Measurements from ENCODE around the gene CYP2C8. TPM values are rescaled to one million over a fixed set of nuclear protein-coding genes. Genes with fewer than 3 reads are reported as not detected.
"Not testable (repeated sequence)": the region's sequence is repeated elsewhere in the genome, so short reads cannot be mapped to it uniquely, and the experiment has no call there.

The CYP2C8 gene
- 1 to 10 TPM in 1 of 4 donors, under 1 TPM in 1, not detected in 2; 0.46 to 1.6 TPM for total RNA-seq

GRCh38 chr10:95069286-95069685 is at the start of gene CYP2C8:
CYP2C8 (minus strand) TSS chr10:95069497; CDS start chr10:95069402, 95 bp downstream.
- no peak for DNase-seq (ENCODE audit: low spot score)
- no peak for TF ChIP-seq CTCF (IDR thresholded peaks at IDR 0.05)
- ATAC-seq (ENCODE audit: low FRiP score): no peak

- no peak for DNase-seq (ENCODE audit: low spot score)
- no peak for TF ChIP-seq CTCF (IDR thresholded peaks at IDR 0.05)
- no peak for ATAC-seq (ENCODE audit: low FRiP score)
Observed at GRCh38 chr10:95116869-95117269, 47.6 kb upstream of the CYP2C8 start.

- ATAC-seq (ENCODE audit: low FRiP score): not testable (repeated sequence)
Observed at GRCh38 chr10:95110823-95111222, 41.5 kb upstream of the CYP2C8 start.

GRCh38 chr10:95097805-95098204 is 28.5 kb upstream of the CYP2C8 start:
- DNase-seq (ENCODE audit: low spot score) (no peak), ATAC-seq (ENCODE audit: low FRiP score) (no peak)
- TF ChIP-seq CTCF (IDR thresholded peaks at IDR 0.05): no peak

More at GRCh38 chr10:95110823-95111222, 41.5 kb upstream of the CYP2C8 start:
- DNase-seq (ENCODE audit: low spot score): not testable (repeated sequence)

GRCh38 chr10:95096143-95096542 is 26.8 kb upstream of the CYP2C8 start:
- no peak for DNase-seq (ENCODE audit: low spot score)
- no peak for TF ChIP-seq CTCF (IDR thresholded peaks at IDR 0.05)

GRCh38 chr10:95079626-95080025 is 10.3 kb upstream of the CYP2C8 start:
- ATAC-seq (ENCODE audit: low FRiP score); DNase-seq (ENCODE audit: low spot score): not testable (repeated sequence)

More at GRCh38 chr10:95096143-95096542, 26.8 kb upstream of the CYP2C8 start:
- no peak for ATAC-seq (ENCODE audit: low FRiP score)

- ATAC-seq (ENCODE audit: low FRiP score): no peak
- TF ChIP-seq CTCF (IDR thresholded peaks at IDR 0.05): no peak
- DNase-seq (ENCODE audit: low spot score): no peak
Observed at GRCh38 chr10:95077556-95077955, 8.3 kb upstream of the CYP2C8 start.

GRCh38 chr10:95071107-95071660 is 1.9 kb upstream of the CYP2C8 start:
- DNase-seq (ENCODE audit: low spot score): no peak
- ATAC-seq (ENCODE audit: low FRiP score): no peak
- no peak for TF ChIP-seq CTCF (IDR thresholded peaks at IDR 0.05)

- ATAC-seq (ENCODE audit: low FRiP score); DNase-seq (ENCODE audit: low spot score): not testable (repeated sequence)
Observed at GRCh38 chr10:95064125-95064524, 5.2 kb downstream of the CYP2C8 start.
